Activated T-helper 9 cell treated with anti-CD3 and anti-CD28 coated beads, Interleukin-2, amount 50 U/mL, for 16 hours (primary cell): Measurements from ENCODE around the gene TMEM247.

Experiments
- DNase-seq: peaks from one replicate; pipeline ENCODE4 v3.0.0-alpha.2; 2020; ENCODE audit warnings: low read depth

Gene TMEM247

GRCh38 chr2:46489423-46490174 is 10.2 kb downstream of the TMEM247 start:
- DNase-seq: no peak

- DNase-seq: no peak
Measured at GRCh38 chr2:46490521-46491141, 11.3 kb downstream of the TMEM247 start.

- DNase-seq: no peak
Measured at GRCh38 chr2:46492301-46492700, 12.9 kb downstream of the TMEM247 start.

- no peak for DNase-seq
Measured at GRCh38 chr2:46493241-46493970, 14.0 kb downstream of the TMEM247 start.

GRCh38 chr2:46493971-46494250 is 14.5 kb downstream of the TMEM247 start:
- no peak for DNase-seq

GRCh38 chr2:46494596-46494995 is 15.2 kb downstream of the TMEM247 start:
- no peak for DNase-seq

GRCh38 chr2:46495231-46496030 is 16.1 kb downstream of the TMEM247 start:
- no peak for DNase-seq

- no peak for DNase-seq
Measured at GRCh38 chr2:46497766-46498165, 18.4 kb downstream of the TMEM247 start.

GRCh38 chr2:46498681-46499080 is 19.3 kb downstream of the TMEM247 start:
- DNase-seq: no peak

GRCh38 chr2:46499392-46499785 is 20.0 kb downstream of the TMEM247 start:
- no peak for DNase-seq

- no peak for DNase-seq
Measured at GRCh38 chr2:46500801-46501200, 21.4 kb downstream of the TMEM247 start.

- DNase-seq: no peak
Measured at GRCh38 chr2:46502291-46502885, 23.0 kb downstream of the TMEM247 start.

GRCh38 chr2:46503686-46504085 is 24.3 kb downstream of the TMEM247 start:
- no peak for DNase-seq

GRCh38 chr2:46504221-46504620 is 24.9 kb downstream of the TMEM247 start:
- no peak for DNase-seq

- DNase-seq: no peak
Measured at GRCh38 chr2:46504685-46505471, 25.5 kb downstream of the TMEM247 start.

- no peak for DNase-seq
Measured at GRCh38 chr2:46505472-46505783, 26.1 kb downstream of the TMEM247 start.

GRCh38 chr2:46506131-46506706 is 26.9 kb downstream of the TMEM247 start:
- no peak for DNase-seq

- DNase-seq: no peak
Measured at GRCh38 chr2:46508312-46508711, 28.9 kb downstream of the TMEM247 start.

- DNase-seq: no peak
Measured at GRCh38 chr2:46508759-46509158, 29.4 kb downstream of the TMEM247 start.

- DNase-seq: no peak
Measured at GRCh38 chr2:46509804-46510203, 30.4 kb downstream of the TMEM247 start.

- no peak for DNase-seq
Measured at GRCh38 chr2:46510598-46511177, 31.3 kb downstream of the TMEM247 start.
